ENCODE measurements around the gene DNALI1. TPM values are rescaled to one million over a fixed set of nuclear protein-coding genes. Genes with fewer than 3 reads are reported as not detected.

The DNALI1 gene
- total and polyA plus RNA-seq, 2 of the 8 experiments (the other 6 are each of a cell fraction or from before 2014, with no cell fraction given), result 8.9 to 11.3 TPM

DNA sequence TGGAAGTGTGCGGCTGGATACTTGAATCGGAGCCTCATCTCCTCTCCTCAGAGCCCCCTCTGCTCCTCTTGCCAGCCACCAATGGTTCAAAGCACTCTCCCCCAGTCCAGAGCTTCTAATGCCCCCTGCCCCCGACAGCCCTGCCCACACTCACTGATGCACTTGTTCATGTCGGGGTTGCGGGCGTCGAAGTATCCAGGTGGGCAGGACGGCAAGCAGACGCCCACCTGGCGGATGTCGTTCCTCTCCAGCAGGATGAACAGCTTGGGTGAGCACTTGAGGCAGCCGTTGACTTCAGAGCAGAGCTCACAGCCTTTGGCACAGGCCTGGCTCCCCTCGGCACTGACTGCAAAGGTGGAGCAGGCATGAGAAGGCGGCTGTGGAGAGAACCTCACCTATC lies 59.6 kb downstream of the DNALI1 start:
- Histone ChIP-seq H3K14ac (ENCODE audit: insufficient read length) (no peak overlapping the region), H3K4ac (replicated peaks; ENCODE audit: insufficient read length, low read depth, low read length) (no peak overlapping the region), H2BK15ac (ENCODE audit: low read length) (no peak overlapping the region), H3K23ac (ENCODE audit: insufficient read length) (no peak overlapping the region), H2BK20ac (ENCODE audit: low read length) (no peak overlapping the region), H3K4me3 (ENCODE audit: extremely low read depth in 1 of 4, insufficient read depth in 2 of 4, low read depth in 3 of 4, low read length in 4 of 4) (no peak overlapping the region), H4K91ac (replicated peaks; ENCODE audit: insufficient read length, low read length) (no peak overlapping the region), H3K9ac (replicated peaks in 1 of 4; ENCODE audit: extremely low read depth in 1 of 4, low read depth in 3 of 4, low read length in 3 of 4) (no peak overlapping the region), H2AFZ (ENCODE audit: low read length) (no peak overlapping the region), H4K5ac (ENCODE audit: insufficient read length, low read depth, low read length) (no peak overlapping the region), H3K4me1 (replicated peaks in 1 of 4; ENCODE audit: control insufficient read depth in 3 of 4, insufficient read depth in 4 of 4, low read length in 3 of 4) (no peaks in the 10 kb centered on the region), H2BK120ac (replicated peaks; ENCODE audit: low read depth, low read length) (no peak overlapping the region), H3K79me2 (ENCODE audit: control insufficient read depth in 1 of 2, insufficient read depth in 2 of 2, low read length in 2 of 2) (no peaks in the 10 kb centered on the region), H3K18ac (ENCODE audit: extremely low read depth, low read length) (no peak overlapping the region), H3K27me3 (replicated peaks in 1 of 4; ENCODE audit: control insufficient read depth in 3 of 4, extremely low read depth in 1 of 4, insufficient read depth in 3 of 4, low read length in 3 of 4) (peaks cover 0 to 10% (median 3%) of the 10 kb centered on the region in 4 experiments; a peak in 4 of 7 replicates), H4K20me1 (replicated peaks in 1 of 2; ENCODE audit: control insufficient read depth in 1 of 2, insufficient read depth in 2 of 2, low read length in 2 of 2) (peaks cover 0 to 1% of the 10 kb centered on the region in 2 experiments), H3K27ac (ENCODE audit: low read depth, low read length) (no peak overlapping the region), H3K23me2 (ENCODE audit: low read depth, low read length) (no peaks in the 10 kb centered on the region), H3K79me1 (ENCODE audit: low read depth, low read length) (no peaks in the 10 kb centered on the region), H3K36me3 (ENCODE audit: control insufficient read depth in 2 of 4, insufficient read depth in 4 of 4, low read length in 3 of 4) (no peaks in the 10 kb centered on the region), H3K4me2 (ENCODE audit: insufficient read depth in 1 of 2, low read depth in 2 of 2, low read length in 2 of 2) (no peak overlapping the region), H3K9me3 (ENCODE audit: insufficient read depth in 2 of 2, low read depth in 1 of 2, low read length in 1 of 2) (no peaks in the 10 kb centered on the region), H4K8ac (ENCODE audit: extremely low read depth, insufficient read depth, low read length) (no peak overlapping the region), H2BK12ac (ENCODE audit: low read depth, low read length) (no peak overlapping the region), H2BK5ac (ENCODE audit: low read depth, low read length) (no peak overlapping the region), H2AK5ac (ENCODE audit: low read depth, low read length) (no peak overlapping the region), H3K56ac (replicated peaks; ENCODE audit: insufficient read length, low read depth, low read length) (no peak overlapping the region)
- WGBS, 2 experiments (ENCODE audit: extremely low coverage in 1 of 2, insufficient coverage in 1 of 2, insufficient read length in 1 of 2, insufficient replicate concordance in 2 of 2, low coverage in 1 of 2, low lambda C conversion rate in 2 of 2, missing lambda C conversion rate in 1 of 2), result 89% methylated on average over 13 of the region's 14 CpGs; no CpG with 5 or more reads in 1 of the 2 experiments
- FAIRE-seq (no peak), DNase-seq (ENCODE audit: low read depth in 1 of 2, low spot score in 2 of 2) (no peak)
- ChIA-PET CTCF (ENCODE audit: partially characterized antibody) (interaction anchor here (0.9 to 14.2 kb wide), 2 partner anchors 12 to 21 kb away, joined by 3 to 206 read pairs; no protein-coding TSS in a partner anchor), POLR2A (ENCODE audit: partially characterized antibody) (no interaction called here)
- TF ChIP-seq CREB1 (IDR thresholded peaks at IDR 0.05), result no peak
- no peak for TF ChIP-seq SAP30 (IDR thresholded peaks at IDR 0.05; ENCODE audit: insufficient read depth, insufficient replicate concordance, low read length)
- TF ChIP-seq ZNF274 (IDR thresholded peaks at IDR 0.05; ENCODE audit: borderline replicate concordance, extremely low read depth, low read length), result no peak
- TF ChIP-seq EP300 (IDR thresholded peaks at IDR 0.05; ENCODE audit: borderline replicate concordance in 1 of 2, low read depth in 2 of 2, low read length in 2 of 2), result no peak
- TF ChIP-seq EZH2 (IDR thresholded peaks at IDR 0.05; ENCODE audit: low read depth, low read length, severe bottlenecking), result no peak
- TF ChIP-seq, protein P1, sequence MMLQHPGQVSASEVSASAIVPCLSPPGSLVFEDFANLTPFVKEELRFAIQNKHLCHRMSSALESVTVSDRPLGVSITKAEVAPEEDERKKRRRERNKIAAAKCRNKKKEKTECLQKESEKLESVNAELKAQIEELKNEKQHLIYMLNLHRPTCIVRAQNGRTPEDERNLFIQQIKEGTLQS (IDR thresholded peaks at IDR 0.05; ENCODE audit: insufficient read depth, low read depth, low read length), result no peak
- TF ChIP-seq POLR2A (IDR thresholded peaks at IDR 0.05; ENCODE audit: control extremely low read depth in 1 of 2, low read depth in 2 of 2, low read length in 2 of 2), result no peak
- no peak for TF ChIP-seq EGR1 (IDR thresholded peaks at IDR 0.05; ENCODE audit: borderline replicate concordance, low read depth, low read length)
- no peak for TF ChIP-seq SP2 (IDR thresholded peaks at IDR 0.05; ENCODE audit: low read length)
- TF ChIP-seq CBX8 (IDR thresholded peaks at IDR 0.05; ENCODE audit: borderline replicate concordance, low read depth, low read length), result no peak
- no peak for TF ChIP-seq BCL11A (IDR thresholded peaks at IDR 0.05; ENCODE audit: low read depth in 2 of 2, low read length in 2 of 2)
- no peak for TF ChIP-seq TCF12 (IDR thresholded peaks at IDR 0.05; ENCODE audit: low read depth, low read length)
- TF ChIP-seq SP1 (IDR thresholded peaks at IDR 0.05; ENCODE audit: low read depth, low read length), result no peak
- TF ChIP-seq RNF2 (IDR thresholded peaks at IDR 0.05; ENCODE audit: borderline replicate concordance, low read depth, low read length, missing control alignments, poor library complexity, severe bottlenecking), result no peak
